Spleen (tissue), 11 donors: ENCODE data around the gene OS9. TPM values are rescaled to one million over a fixed set of nuclear protein-coding genes. Genes with fewer than 3 reads are reported as not detected.

Experiments used
- DNase-seq: peaks from one replicate; pipeline ENCODE4 v3.0.0-alpha.2; 2020
- H3K27ac ChIP-seq, 8 donors: fragments of 200-600 bp; sonication (generic) in 7 of 8; 1 replicate in 4 of 8; 2 replicates in 4 of 8; pipeline versions ENCODE4 v1.5.0 to v1.8.0; 2016 to 2021; ENCODE audit warnings: inconsistent platforms in 4 of 8, mild to moderate bottlenecking in 4 of 8, moderate library complexity in 1 of 8
- H3K27me3 ChIP-seq, 7 donors: fragments of 200-600 bp; sonication (generic) in 6 of 7; replicated peaks in 1 of 7; 1 replicate in 4 of 7; 2 replicates in 3 of 7; pipeline versions ENCODE4 v1.5.0 to v1.8.0; 2016 to 2021; ENCODE audit warnings: inconsistent platforms in 3 of 7, mild to moderate bottlenecking in 1 of 7
- H3K36me3 ChIP-seq, 6 donors: fragments of 200-600 bp; sonication (generic) in 5 of 6; 1 replicate in 4 of 6; 2 replicates in 2 of 6; pipeline versions ENCODE4 v1.5.0 to v1.8.0; 2016 to 2021; ENCODE audit warnings: inconsistent platforms in 2 of 6
- H3K4me1 ChIP-seq, 6 donors: fragments of 200-600 bp; sonication (generic) in 5 of 6; 1 replicate in 3 of 6; 2 replicates in 3 of 6; pipeline versions ENCODE4 v1.5.0 to v1.8.0; 2016 to 2021; ENCODE audit warnings: inconsistent platforms in 3 of 6
- H3K4me3 ChIP-seq, 8 donors: fragments of 200-600 bp; sonication (generic) in 7 of 8; 1 replicate in 4 of 8; 2 replicates in 4 of 8; pipeline versions ENCODE4 v1.5.0 to v1.8.0; 2016 to 2021; ENCODE audit warnings: inconsistent platforms in 4 of 8, mild to moderate bottlenecking in 4 of 8, moderate library complexity in 2 of 8
- H3K9me3 ChIP-seq, 8 donors: fragments of 200-600 bp; sonication (generic) in 7 of 8; 1 replicate in 4 of 8; 2 replicates in 4 of 8; pipeline versions ENCODE4 v1.5.0 to v1.8.0; 2016 to 2021; ENCODE audit warnings: inconsistent platforms in 4 of 8
- POLR2A ChIP-seq, 3 donors: fragments of 450-650 bp; IDR thresholded peaks; one replicate each; pipeline ENCODE4 v1.5.1; 2017; ENCODE audit warnings: antibody characterized with exemption in 3 of 3, mild to moderate bottlenecking in 1 of 3
- POLR2AphosphoS5 ChIP-seq, 3 donors: sonication (generic); formaldehyde crosslinking; IDR thresholded peaks; one replicate each; pipeline ENCODE4 v1.5.1; 2017; ENCODE audit warnings: antibody characterized with exemption in 3 of 3
- WGBS, 5 donors: extraction: QIAGEN DNeasy Blood & Tissue Kit in 3 of 5; methylation state at CpG; one replicate each; pipeline versions ENCODE4 v1.1.5 to v1.1.7; 2013 to 2018; 5-methylcytosine and 5-hydroxymethylcytosine counted together
- intact Hi-C: fragments of 100-400 bp; cut with DNase I; formaldehyde crosslinking; loops from one replicate; pipeline ENCODE4 v1.15.0; 2023; ENCODE audit warnings: low total_unique reads
- polyA plus RNA-seq, 3 donors: library from polyadenylated mRNA; stranded (reverse); fragments of 200-250 nt; gene quantifications; one replicate each; pipeline ENCODE4 v1.2.1, GENCODE V29; 2013
- total RNA-seq, 7 donors: library from RNA; depleted of rRNA in 3 of 7; stranded (reverse); fragments of >200 nt in 3 of 7; fragmentation: NEBNext Ultra II Directional in 4 of 7; extraction: Animal tissue kit (Norgen Biotek cat#: 25700) in 4 of 7; gene quantifications; one replicate each; pipeline versions ENCODE4 v1.1.0 to v1.2.1, GENCODE V29; 2016 to 2021
- TF ChIP-seq, protein P1 (sequence below), 11 experiments: fragments of 200-600 bp in 7 of 11; fragments of 450-650 bp in 4 of 11; sonication (generic) in 4 of 11; IDR thresholded peaks in 8 of 11; conservative IDR thresholded peaks in 3 of 11; 1 replicate in 7 of 11; 2 replicates in 4 of 11; pipeline versions ENCODE4 v1.4.0 to v1.8.0; 2016 to 2021; ENCODE audit warnings: antibody characterized with exemption in 11 of 11, inconsistent platforms in 4 of 11, mild to moderate bottlenecking in 1 of 11
- donor health status: healthy with polysubstance abuse.
- donor health status: DM: no; HTN: no; CAD: no; lungs with moderate emphysema.
- donor health status: DM: no; HTN: no; CAD: no.
- donor health status: Bipolar disorder and iron deficiency.
- donor health status: healthy.
- donor health status: DM: no; HTN: no; CAD: no.
- donor health status: DM: yes; HTN: yes; CAD: no.

Gene OS9
- total and polyA plus RNA-seq, 10 donors, result 94.9 to 323 (median 253) TPM

- Histone ChIP-seq H3K27ac (no peak overlapping the region), H3K9me3 (no peaks in the 10 kb centered on the region), H3K27me3 (no peaks in the 10 kb centered on the region), H3K36me3 (peaks cover 0 to 52% (median 39%) of the 10 kb centered on the region in 6 donors), H3K4me3 (no peak overlapping the region), H3K4me1 (peaks cover 26 to 61% (median 51%) of the 10 kb centered on the region in 6 donors)
- intact Hi-C loops, result no loop called here
- WGBS, 5 donors, result 91 to 98% (median 95%) methylated on average over 5 of the region's 5 CpGs
- TF ChIP-seq POLR2A (IDR thresholded peaks at IDR 0.05) (no peak), POLR2AphosphoS5 (IDR thresholded peaks at IDR 0.05) (no peak)
- TF ChIP-seq, protein P1, sequence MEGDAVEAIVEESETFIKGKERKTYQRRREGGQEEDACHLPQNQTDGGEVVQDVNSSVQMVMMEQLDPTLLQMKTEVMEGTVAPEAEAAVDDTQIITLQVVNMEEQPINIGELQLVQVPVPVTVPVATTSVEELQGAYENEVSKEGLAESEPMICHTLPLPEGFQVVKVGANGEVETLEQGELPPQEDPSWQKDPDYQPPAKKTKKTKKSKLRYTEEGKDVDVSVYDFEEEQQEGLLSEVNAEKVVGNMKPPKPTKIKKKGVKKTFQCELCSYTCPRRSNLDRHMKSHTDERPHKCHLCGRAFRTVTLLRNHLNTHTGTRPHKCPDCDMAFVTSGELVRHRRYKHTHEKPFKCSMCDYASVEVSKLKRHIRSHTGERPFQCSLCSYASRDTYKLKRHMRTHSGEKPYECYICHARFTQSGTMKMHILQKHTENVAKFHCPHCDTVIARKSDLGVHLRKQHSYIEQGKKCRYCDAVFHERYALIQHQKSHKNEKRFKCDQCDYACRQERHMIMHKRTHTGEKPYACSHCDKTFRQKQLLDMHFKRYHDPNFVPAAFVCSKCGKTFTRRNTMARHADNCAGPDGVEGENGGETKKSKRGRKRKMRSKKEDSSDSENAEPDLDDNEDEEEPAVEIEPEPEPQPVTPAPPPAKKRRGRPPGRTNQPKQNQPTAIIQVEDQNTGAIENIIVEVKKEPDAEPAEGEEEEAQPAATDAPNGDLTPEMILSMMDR (IDR thresholded peaks at IDR 0.05 in 8 of 11, conservative IDR thresholded peaks at IDR 0.05 in 3 of 11), result no peak
- no peak for DNase-seq
These were observed 55.1 kb downstream of the OS9 start for GRCh38 chr12:57749061-57749460.

DNA sequence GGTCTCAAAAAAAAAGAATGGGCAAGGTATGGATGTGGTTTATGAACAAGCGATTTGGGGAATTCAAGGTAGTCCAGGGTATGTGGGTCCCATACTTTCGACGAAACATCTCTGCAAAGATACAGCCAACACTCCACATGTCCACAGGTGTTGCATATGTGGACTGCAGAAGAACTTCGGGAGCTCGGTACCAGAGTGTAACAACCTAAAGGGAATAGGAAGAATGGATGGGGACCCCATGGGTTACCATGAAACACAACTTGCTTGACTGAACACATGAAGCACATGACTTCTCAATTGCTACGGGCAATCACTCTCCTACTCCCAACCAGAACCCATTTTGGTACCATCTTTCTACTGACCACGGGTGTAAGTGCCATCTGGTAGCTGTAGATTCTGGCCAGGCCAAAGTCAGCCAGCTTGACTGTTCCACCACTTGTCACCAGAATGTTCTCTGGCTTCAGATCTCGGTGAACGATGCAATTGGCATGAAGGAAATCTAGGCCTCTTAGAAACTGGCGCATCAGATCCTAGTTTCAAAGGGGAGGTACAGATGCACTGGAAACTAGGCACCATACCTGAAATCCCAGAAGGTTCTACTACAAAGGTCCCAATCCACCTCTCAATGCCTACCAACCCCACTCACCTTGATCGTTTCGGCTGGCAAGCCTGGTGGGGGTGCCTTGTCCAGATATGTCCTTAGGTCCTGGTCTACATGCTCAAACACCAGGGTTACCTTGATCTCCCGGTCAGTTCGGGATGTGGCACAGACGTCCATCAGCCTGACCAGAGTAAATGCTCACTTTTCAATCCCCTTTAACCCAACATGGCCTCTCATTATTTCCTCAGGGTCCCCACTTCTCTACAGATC lies 56.9 kb downstream of the OS9 start:
- TF ChIP-seq, protein P1 (IDR thresholded peaks at IDR 0.05 in 8 of 11, conservative IDR thresholded peaks at IDR 0.05 in 3 of 11), result no peak
- TF ChIP-seq POLR2AphosphoS5 (IDR thresholded peaks at IDR 0.05), result no peak
- TF ChIP-seq POLR2A (IDR thresholded peaks at IDR 0.05), result no peak
- intact Hi-C loops, result no loop called here
- 81 to 92% (median 89%) methylated on average over 15 of the region's 15 CpGs for WGBS, 5 donors
- Histone ChIP-seq H3K27me3 (peaks cover 0 to 10% (median 0%) of the 10 kb centered on the region in 7 donors), H3K9me3 (no peaks in the 10 kb centered on the region), H3K4me1 (peaks cover 19 to 59% (median 49%) of the 10 kb centered on the region in 6 donors), H3K36me3 (peaks cover 0 to 52% (median 39%) of the 10 kb centered on the region in 6 donors), H3K27ac (peak overlapping the region in 5 of 8 donors; percentile 82 to 93 (median 89)), H3K4me3 (peak overlapping the region in 7 of 8 donors; percentile 67 to 89 (median 71))
- DNase-seq, result no peak

GRCh38 chr12:57751432-57751787 lies 57.5 kb downstream of the OS9 start:
- intact Hi-C loops, result no loop called here
- WGBS, 5 donors, result 8 to 13% (median 12%) methylated on average over 8 of the region's 8 CpGs
- peak overlapping the region in 6 of 8 donors; percentile 82 to 93 (median 89) for H3K27ac ChIP-seq
- TF ChIP-seq POLR2A (IDR thresholded peaks at IDR 0.05) (peak in 1 of 3 donors; percentile 20), POLR2AphosphoS5 (IDR thresholded peaks at IDR 0.05) (no peak)
- TF ChIP-seq, protein P1 (IDR thresholded peaks at IDR 0.05 in 8 of 11, conservative IDR thresholded peaks at IDR 0.05 in 3 of 11), result no peak
- H3K27me3 ChIP-seq, result peaks cover 0 to 10% (median 0%) of the 10 kb centered on the region in 7 donors
- H3K4me1 ChIP-seq, result peaks cover 20 to 60% (median 49%) of the 10 kb centered on the region in 6 donors
- peak overlapping the region; percentile 56 to 89 (median 70) for H3K4me3 ChIP-seq
- no peak for DNase-seq
- H3K9me3 ChIP-seq, result no peaks in the 10 kb centered on the region
- peaks cover 0 to 46% (median 39%) of the 10 kb centered on the region in 6 donors for H3K36me3 ChIP-seq
